SK-N-SH (cell line): ENCODE data around the gene CEP290. TPM values are rescaled to one million over a fixed set of nuclear protein-coding genes. Genes with fewer than 3 reads are reported as not detected.

Experiments used
- CTCF ChIA-PET: fragments of 300-600, 350-600 bp; formaldehyde crosslinking; extraction: SDS; loops from one replicate; lab custom pipeline; 2021; lab: Yijun Ruan, JAX
- POLR2A ChIA-PET: fragments of 350-600 bp; sonication (Branson Sonifier 250); formaldehyde crosslinking; extraction: SDS; loops from one replicate; lab custom pipeline; 2020; ENCODE audit warnings: antibody characterized with exemption, inconsistent platforms; lab: Yijun Ruan, JAX
- DNase-seq: peaks from one replicate; pipeline ENCODE4 v3.0.0; 2012
- H2AFZ ChIP-seq: fragments of 200-600 bp; sonication (generic); 2 replicates; pipeline ENCODE4 v1.8.1; 2016; ENCODE audit warnings: antibody characterized with exemption, mild to moderate bottlenecking, low read depth
- H3F3A ChIP-seq: fragments of 200-600 bp; sonication (generic); replicated peaks from 2 replicates; pipeline ENCODE3; 2016; ENCODE audit warnings: antibody characterized with exemption, mild to moderate bottlenecking; ENCODE audit not compliant: insufficient read depth
- H3K27ac ChIP-seq, 2 experiments: fragments of 200-500 bp in 1 of 2; fragments of 200-600 bp in 1 of 2; sonication (Bioruptor generic) in 1 of 2; sonication (generic), shearing (Covaris generic) in 1 of 2; 2 replicates each; pipeline versions ENCODE4 v1.5.1 to v1.6.1; 2014 to 2016; ENCODE audit warnings: low read depth in 2 of 2, inconsistent platforms in 1 of 2, low read length in 1 of 2, mild to moderate bottlenecking in 1 of 2, mixed read lengths in 1 of 2
- H3K27me3 ChIP-seq: fragments of 200-600 bp; sonication (generic), shearing (Covaris generic); 2 replicates; pipeline ENCODE4 v1.6.1; 2016; ENCODE audit warnings: mixed run types; ENCODE audit not compliant: insufficient read depth
- H3K36me3 ChIP-seq, 2 experiments: fragments of 200-500 bp in 1 of 2; fragments of 200-600 bp in 1 of 2; sonication (Bioruptor generic) in 1 of 2; sonication (generic) in 1 of 2; replicated peaks in 1 of 2; 2 replicates each; pipeline versions ENCODE3 to v1.5.1; 2014 to 2016; ENCODE audit warnings: low read length in 1 of 2, mild to moderate bottlenecking in 1 of 2; ENCODE audit not compliant: insufficient read depth in 2 of 2, control insufficient read depth in 1 of 2
- H3K4me1 ChIP-seq, 2 experiments: fragments of 200-500 bp in 1 of 2; fragments of 200-600 bp in 1 of 2; sonication (Bioruptor generic) in 1 of 2; sonication (generic), shearing (Covaris generic) in 1 of 2; 2 replicates each; pipeline versions ENCODE4 v1.5.1 to v1.6.1; 2014 to 2016; ENCODE audit warnings: low read depth in 1 of 2, low read length in 1 of 2, mixed run types in 1 of 2; ENCODE audit not compliant: insufficient read depth in 2 of 2, control insufficient read depth in 1 of 2
- H3K4me2 ChIP-seq: fragments of 200-600 bp; sonication (generic), shearing (Covaris generic); 2 replicates; pipeline ENCODE4 v1.6.1; 2017; ENCODE audit warnings: mixed run types
- H3K4me3 ChIP-seq, 2 experiments: fragments of 200-500 bp in 1 of 2; fragments of 200-600 bp in 1 of 2; sonication (Bioruptor generic) in 1 of 2; sonication (generic), shearing (Covaris generic) in 1 of 2; 2 replicates each; pipeline versions ENCODE4 v1.5.1 to v1.8.1; 2014 to 2016; ENCODE audit warnings: low read depth in 2 of 2, inconsistent platforms in 1 of 2, low read length in 1 of 2, mild to moderate bottlenecking in 1 of 2, mixed read lengths in 1 of 2, moderate library complexity in 1 of 2
- H3K79me2 ChIP-seq: fragments of 200-600 bp; sonication (generic); 2 replicates; pipeline ENCODE4 v1.8.1; 2017; ENCODE audit warnings: mild to moderate bottlenecking; ENCODE audit not compliant: insufficient read depth
- H3K9ac ChIP-seq: fragments of 200-600 bp; sonication (generic); 2 replicates; pipeline ENCODE4 v1.6.1; 2017; ENCODE audit warnings: mixed run types
- H3K9me2 ChIP-seq: fragments of 200-600 bp; sonication (generic); 2 replicates; pipeline ENCODE4 v1.6.1; 2017; ENCODE audit warnings: mixed run types
- H3K9me3 ChIP-seq: fragments of 200-600 bp; sonication (generic); 2 replicates; pipeline ENCODE4 v1.6.1; 2017; ENCODE audit warnings: mixed run types, mild to moderate bottlenecking, moderate library complexity
- H4K20me1 ChIP-seq: fragments of 200-600 bp; sonication (generic); 2 replicates; pipeline ENCODE4 v1.6.1; 2017; ENCODE audit warnings: mild to moderate bottlenecking, mixed run types; ENCODE audit not compliant: insufficient read depth
- CHD2 ChIP-seq: fragments of 150-350 bp; IDR thresholded peaks from 2 replicates; pipeline ENCODE4 v1.6.1; 2018; ENCODE audit warnings: low read length; ENCODE audit not compliant: partially characterized antibody
- CTCF ChIP-seq: fragments of 200-600 bp; sonication (generic); IDR thresholded peaks from 2 replicates; pipeline ENCODE4 v1.6.1; 2017; ENCODE audit warnings: antibody characterized with exemption, mild to moderate bottlenecking, moderate library complexity
- FOXJ3 ChIP-seq: sonication (generic); formaldehyde crosslinking; IDR thresholded peaks from 2 replicates; pipeline ENCODE4 v1.5.1; 2020; ENCODE audit warnings: mild to moderate bottlenecking, missing genetic modification reagents
- GABPA ChIP-seq: IDR thresholded peaks from 2 replicates; pipeline ENCODE4 v1.4.0; 2012; ENCODE audit warnings: low read depth, mild to moderate bottlenecking
- JUND ChIP-seq: IDR thresholded peaks from 2 replicates; pipeline ENCODE4 v1.4.0; 2012
- MEF2A ChIP-seq: IDR thresholded peaks from 2 replicates; pipeline ENCODE4 v1.4.0; 2012; ENCODE audit warnings: low read depth, borderline replicate concordance
- NFIC ChIP-seq: IDR thresholded peaks from 2 replicates; pipeline ENCODE4 v1.4.0; 2012; ENCODE audit warnings: borderline replicate concordance
- RCOR1 ChIP-seq: fragments of 150-350 bp; IDR thresholded peaks from 2 replicates; pipeline ENCODE4 v1.6.1; 2017; ENCODE audit warnings: antibody characterized with exemption, low read length
- RXRA ChIP-seq: IDR thresholded peaks from 2 replicates; pipeline ENCODE4 v1.4.0; 2012; ENCODE audit warnings: low read depth, mild to moderate bottlenecking, borderline replicate concordance
- TAF1 ChIP-seq: IDR thresholded peaks from 2 replicates; pipeline ENCODE4 v1.6.1; 2012; ENCODE audit warnings: low read depth, mild to moderate bottlenecking, low read length, moderate library complexity, borderline replicate concordance
- TCF12 ChIP-seq: IDR thresholded peaks from 2 replicates; pipeline ENCODE4 v1.4.0; 2012
- USF1 ChIP-seq: IDR thresholded peaks from 2 replicates; pipeline ENCODE4 v1.4.0; 2012; ENCODE audit warnings: low read depth, borderline replicate concordance
- whole genome bisulfite sequencing: methylation state at CpG from one replicate; pipeline ENCODE4 v1.1.6; 2017; ENCODE audit warnings: low lambda C conversion rate; 5-methylcytosine and 5-hydroxymethylcytosine counted together
- polyA plus RNA-seq, 3 experiments: library from polyadenylated mRNA; depleted of rRNA; stranded (reverse); fragments of >200 nt; gene quantifications; 2 replicates each; pipeline ENCODE4 v1.2.3, GENCODE V29; 2012
- small RNA-seq, 7 experiments: library from RNA; depleted of rRNA; stranded (forward); fragments of <200 nt; gene quantifications; one replicate each; pipeline ENCODE3, GENCODE V24; 2012
- TF ChIP-seq, protein P1 (sequence below): fragments of 150-350 bp; IDR thresholded peaks from 2 replicates; pipeline ENCODE4 v1.6.1; 2017; ENCODE audit warnings: antibody characterized with exemption, low read length, low read depth, borderline replicate concordance
- TF ChIP-seq, protein P2 (sequence below): IDR thresholded peaks from 2 replicates; pipeline ENCODE4 v1.6.1; 2012; ENCODE audit warnings: mild to moderate bottlenecking, low read depth, low read length, moderate library complexity

Gene CEP290
- polyA plus RNA-seq, 1 of the 3 experiments (the other 2 are of a cell fraction), result 8.9 TPM

DNA sequence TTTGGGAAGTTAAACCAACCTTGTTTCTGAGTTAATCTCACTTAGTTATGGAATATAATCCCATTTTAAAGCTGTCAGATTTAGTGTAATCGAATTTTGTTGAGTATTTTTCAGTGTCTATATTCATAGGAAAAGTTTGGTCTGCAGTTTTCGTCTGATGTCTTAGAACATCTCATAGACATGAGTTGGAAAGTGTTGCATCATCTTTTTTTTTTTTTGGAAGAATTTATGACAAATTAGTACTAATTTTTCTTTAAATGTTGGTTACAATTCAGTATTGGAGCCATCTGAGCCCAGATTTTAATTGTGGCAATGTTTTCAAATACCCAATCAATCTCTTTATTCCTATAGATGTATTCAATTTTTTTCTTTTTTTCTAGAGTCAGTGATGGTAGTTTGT, 140.6 kb downstream of the CEP290 start:
- Histone ChIP-seq H4K20me1 (no peaks in the 10 kb centered on the region), H3K9ac (no peak overlapping the region), H3K4me2 (no peak overlapping the region), H3K4me3 (no peak overlapping the region), H3K27me3 (no peaks in the 10 kb centered on the region), H3F3A (no peaks in the 10 kb centered on the region), H2AFZ (0 out of 2 replicates have a peak overlapping the region, but pooled peaks have one; percentile 24), H3K79me2 (no peaks in the 10 kb centered on the region), H3K27ac (no peak overlapping the region), H3K9me2 (no peaks in the 10 kb centered on the region), H3K36me3 (no peaks in the 10 kb centered on the region), H3K9me3 (peaks cover 20% of the 10 kb centered on the region), H3K4me1 (no peaks in the 10 kb centered on the region)
- ChIA-PET CTCF (no interaction called here), POLR2A (no interaction called here)
- no peak for DNase-seq
- 67% methylated on average over 2 of the region's 2 CpGs for WGBS
- TF ChIP-seq JUND, result no peak
- no peak for TF ChIP-seq USF1
- no peak for TF ChIP-seq CTCF
- TF ChIP-seq FOXJ3 (CRISPR knock-in tag), result no peak
- TF ChIP-seq GABPA, result no peak
- TF ChIP-seq RCOR1, result no peak
- no peak for TF ChIP-seq RXRA
- no peak for TF ChIP-seq NFIC
- TF ChIP-seq MEF2A, result no peak
- TF ChIP-seq, protein P1, sequence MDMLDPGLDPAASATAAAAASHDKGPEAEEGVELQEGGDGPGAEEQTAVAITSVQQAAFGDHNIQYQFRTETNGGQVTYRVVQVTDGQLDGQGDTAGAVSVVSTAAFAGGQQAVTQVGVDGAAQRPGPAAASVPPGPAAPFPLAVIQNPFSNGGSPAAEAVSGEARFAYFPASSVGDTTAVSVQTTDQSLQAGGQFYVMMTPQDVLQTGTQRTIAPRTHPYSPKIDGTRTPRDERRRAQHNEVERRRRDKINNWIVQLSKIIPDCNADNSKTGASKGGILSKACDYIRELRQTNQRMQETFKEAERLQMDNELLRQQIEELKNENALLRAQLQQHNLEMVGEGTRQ, result no peak
- TF ChIP-seq, protein P2, sequence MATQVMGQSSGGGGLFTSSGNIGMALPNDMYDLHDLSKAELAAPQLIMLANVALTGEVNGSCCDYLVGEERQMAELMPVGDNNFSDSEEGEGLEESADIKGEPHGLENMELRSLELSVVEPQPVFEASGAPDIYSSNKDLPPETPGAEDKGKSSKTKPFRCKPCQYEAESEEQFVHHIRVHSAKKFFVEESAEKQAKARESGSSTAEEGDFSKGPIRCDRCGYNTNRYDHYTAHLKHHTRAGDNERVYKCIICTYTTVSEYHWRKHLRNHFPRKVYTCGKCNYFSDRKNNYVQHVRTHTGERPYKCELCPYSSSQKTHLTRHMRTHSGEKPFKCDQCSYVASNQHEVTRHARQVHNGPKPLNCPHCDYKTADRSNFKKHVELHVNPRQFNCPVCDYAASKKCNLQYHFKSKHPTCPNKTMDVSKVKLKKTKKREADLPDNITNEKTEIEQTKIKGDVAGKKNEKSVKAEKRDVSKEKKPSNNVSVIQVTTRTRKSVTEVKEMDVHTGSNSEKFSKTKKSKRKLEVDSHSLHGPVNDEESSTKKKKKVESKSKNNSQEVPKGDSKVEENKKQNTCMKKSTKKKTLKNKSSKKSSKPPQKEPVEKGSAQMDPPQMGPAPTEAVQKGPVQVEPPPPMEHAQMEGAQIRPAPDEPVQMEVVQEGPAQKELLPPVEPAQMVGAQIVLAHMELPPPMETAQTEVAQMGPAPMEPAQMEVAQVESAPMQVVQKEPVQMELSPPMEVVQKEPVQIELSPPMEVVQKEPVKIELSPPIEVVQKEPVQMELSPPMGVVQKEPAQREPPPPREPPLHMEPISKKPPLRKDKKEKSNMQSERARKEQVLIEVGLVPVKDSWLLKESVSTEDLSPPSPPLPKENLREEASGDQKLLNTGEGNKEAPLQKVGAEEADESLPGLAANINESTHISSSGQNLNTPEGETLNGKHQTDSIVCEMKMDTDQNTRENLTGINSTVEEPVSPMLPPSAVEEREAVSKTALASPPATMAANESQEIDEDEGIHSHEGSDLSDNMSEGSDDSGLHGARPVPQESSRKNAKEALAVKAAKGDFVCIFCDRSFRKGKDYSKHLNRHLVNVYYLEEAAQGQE, result no peak
- TF ChIP-seq TCF12, result no peak
- TF ChIP-seq CHD2, result no peak
- TF ChIP-seq TAF1, result no peak

Small RNAs within 50 kb of the gene (small RNA-seq; reads per million reads assigned to genes)
- gene RNA5SP364, result 0 reads per million in 7 experiments

Other genes with a start within 250 kb of the CEP290 start
- 0.03 and 0.10 TPM in 2 replicates for gene C12orf50, start 112.7 kb downstream of the CEP290 start, polyA plus RNA-seq (2012; rRNA removed)
- 2.8 and 3.7 TPM in 2 replicates for gene TMTC3, start 219 bp upstream of the CEP290 start, polyA plus RNA-seq (2012; rRNA removed)